Natural killer cell (primary cell): Measurements from ENCODE around the gene CCDC63. TPM values are rescaled to one million over a fixed set of nuclear protein-coding genes. Genes with fewer than 3 reads are reported as not detected.

ENCODE experiments used
- ATAC-seq, 3 donors: fragments of 150-1000 bp in 2 of 3; fragments of 200-7000 bp in 1 of 3; cut with Tn5 transposase; 1 replicate in 1 of 3; 2 replicates in 2 of 3; pipeline ENCODE4 v1.10.0; 2021; ENCODE audit warnings: mild to moderate bottlenecking in 2 of 3, moderate library complexity in 2 of 3
- DNase-seq, 2 donors: peaks; one replicate each; pipeline versions ENCODE4 v3.0.0 to v3.0.0-alpha.2; 2013 to 2021; ENCODE audit warnings: mixed read lengths in 1 of 2
- H3K27ac ChIP-seq: one replicate; pipeline ENCODE4 v1.5.1; 2013; ENCODE audit warnings: mild to moderate bottlenecking, low read length
- H3K27me3 ChIP-seq: one replicate; pipeline ENCODE4 v1.6.1; 2013; ENCODE audit warnings: low read length; ENCODE audit not compliant: control insufficient read depth, insufficient read depth
- H3K36me3 ChIP-seq: one replicate; pipeline ENCODE4 v1.6.1; 2013; ENCODE audit warnings: low read length; ENCODE audit not compliant: control insufficient read depth, insufficient read depth
- H3K4me1 ChIP-seq: one replicate; pipeline ENCODE4 v1.6.1; 2013; ENCODE audit warnings: low read length; ENCODE audit not compliant: control insufficient read depth, insufficient read depth
- H3K4me3 ChIP-seq: one replicate; pipeline ENCODE4 v1.5.1; 2013; ENCODE audit warnings: low read length
- H3K9me3 ChIP-seq: one replicate; pipeline ENCODE4 v1.6.1; 2013; ENCODE audit warnings: low read length; ENCODE audit not compliant: control insufficient read depth, insufficient read depth
- H3K27ac Mint-ChIP-seq, 2 donors: one replicate each; pipeline ENCODE4 v1.8.0; 2022; ENCODE audit warnings: mild to moderate bottlenecking in 2 of 2, mixed read lengths in 2 of 2, moderate library complexity in 1 of 2
- H3K27me3 Mint-ChIP-seq, 2 donors: one replicate each; pipeline ENCODE4 v1.8.0; 2022; ENCODE audit warnings: low read depth in 2 of 2, mixed read lengths in 2 of 2
- H3K36me3 Mint-ChIP-seq: one replicate; pipeline ENCODE4 v1.8.0; 2022; ENCODE audit warnings: mixed read lengths
- H3K4me1 Mint-ChIP-seq, 2 donors: one replicate each; pipeline ENCODE4 v1.8.0; 2022; ENCODE audit warnings: mixed read lengths in 2 of 2
- H3K4me3 Mint-ChIP-seq: one replicate; pipeline ENCODE4 v1.8.0; 2022; ENCODE audit warnings: mild to moderate bottlenecking, moderate library complexity, mixed read lengths
- H3K9me3 Mint-ChIP-seq, 2 donors: one replicate each; pipeline ENCODE4 v1.8.0; 2022; ENCODE audit warnings: mixed read lengths in 2 of 2
- WGBS: methylation state at CpG from one replicate; pipeline ENCODE4 v1.1.7; 2013; ENCODE audit warnings: missing lambda C conversion rate; ENCODE audit not compliant: insufficient coverage; 5-methylcytosine and 5-hydroxymethylcytosine counted together
- intact Hi-C: fragments of 100-400 bp; cut with micrococcal nuclease; formaldehyde crosslinking; loops from one replicate; pipeline ENCODE4 v1.14.2; 2022
- total RNA-seq, 4 donors: library from RNA; stranded (reverse); fragments of 120-200 nt in 1 of 4; gene quantifications; one replicate each; pipeline versions ENCODE4 v1.2.3 to v1.2.4, GENCODE V29; 2013 to 2022
- TF ChIP-seq, protein P1 (sequence below): fragments of 200-600 bp; IDR thresholded peaks from one replicate; pipeline ENCODE4 v1.8.0; 2022; ENCODE audit warnings: antibody characterized with exemption

CCDC63 gene
- total RNA-seq, 3 donors from 2014 or later (not counting 1 experiment from before 2014, with no cell fraction given) = not detected

DNA sequence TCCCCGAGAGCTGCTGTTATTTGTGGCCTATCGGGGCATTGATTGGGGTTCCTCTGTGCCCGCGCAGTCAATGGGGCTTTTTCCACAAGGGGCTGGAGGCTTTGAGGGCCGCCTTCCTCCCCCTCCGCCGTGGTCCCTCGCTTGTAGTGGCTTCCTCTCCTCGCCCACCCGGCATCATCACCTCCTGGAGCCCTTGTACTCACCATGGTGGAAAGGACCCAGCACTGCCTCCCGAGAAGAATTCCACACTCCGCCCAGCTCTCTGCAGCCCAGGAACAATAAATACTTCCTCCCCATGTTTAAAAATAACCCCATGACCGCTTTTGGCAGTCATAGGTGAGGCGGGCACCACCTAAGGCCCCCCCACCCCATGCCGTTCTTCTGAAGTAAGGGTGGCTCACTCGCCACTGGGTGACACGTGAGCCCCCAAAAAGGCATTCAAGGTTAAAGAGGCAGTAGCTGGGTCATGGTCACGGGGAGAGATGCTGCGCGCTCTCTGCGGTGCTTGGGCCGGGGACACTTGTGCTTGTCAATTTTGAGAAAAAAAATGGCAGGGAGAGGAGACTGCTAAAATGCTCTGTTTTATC lies 73.6 kb downstream of the CCDC63 start, which contains the start of gene MYL2:
MYL2 (minus strand) TSS at position 256 of the 587 bp plus-strand sequence; CDS start at position 206, 50 bp downstream.
- ATAC-seq (no peak), DNase-seq (no peak)
- no peaks in the 10 kb centered on the region for H3K36me3 Mint-ChIP-seq
- Histone ChIP-seq H3K27me3 (no peaks in the 10 kb centered on the region), H3K27ac (no peak within 1 kb of the TSS), H3K9me3 (no peaks in the 10 kb centered on the region), H3K4me3 (no peak within 1 kb of the TSS), H3K36me3 (no peaks in the 10 kb centered on the region), H3K4me1 (no peaks in the 10 kb centered on the region)
- TF ChIP-seq, protein P1, sequence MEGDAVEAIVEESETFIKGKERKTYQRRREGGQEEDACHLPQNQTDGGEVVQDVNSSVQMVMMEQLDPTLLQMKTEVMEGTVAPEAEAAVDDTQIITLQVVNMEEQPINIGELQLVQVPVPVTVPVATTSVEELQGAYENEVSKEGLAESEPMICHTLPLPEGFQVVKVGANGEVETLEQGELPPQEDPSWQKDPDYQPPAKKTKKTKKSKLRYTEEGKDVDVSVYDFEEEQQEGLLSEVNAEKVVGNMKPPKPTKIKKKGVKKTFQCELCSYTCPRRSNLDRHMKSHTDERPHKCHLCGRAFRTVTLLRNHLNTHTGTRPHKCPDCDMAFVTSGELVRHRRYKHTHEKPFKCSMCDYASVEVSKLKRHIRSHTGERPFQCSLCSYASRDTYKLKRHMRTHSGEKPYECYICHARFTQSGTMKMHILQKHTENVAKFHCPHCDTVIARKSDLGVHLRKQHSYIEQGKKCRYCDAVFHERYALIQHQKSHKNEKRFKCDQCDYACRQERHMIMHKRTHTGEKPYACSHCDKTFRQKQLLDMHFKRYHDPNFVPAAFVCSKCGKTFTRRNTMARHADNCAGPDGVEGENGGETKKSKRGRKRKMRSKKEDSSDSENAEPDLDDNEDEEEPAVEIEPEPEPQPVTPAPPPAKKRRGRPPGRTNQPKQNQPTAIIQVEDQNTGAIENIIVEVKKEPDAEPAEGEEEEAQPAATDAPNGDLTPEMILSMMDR = no peak
- H3K9me3 Mint-ChIP-seq = no peaks in the 10 kb centered on the region
- peaks cover 0 to 16% of the 10 kb centered on the region in 2 donors for H3K27me3 Mint-ChIP-seq
- H3K27ac Mint-ChIP-seq = no peak within 1 kb of the TSS
- H3K4me1 Mint-ChIP-seq = no peaks in the 10 kb centered on the region
- intact Hi-C loops = no loop called here
- WGBS = 79% methylated on average over 22 of the region's 22 CpGs
- no peak within 1 kb of the TSS for H3K4me3 Mint-ChIP-seq

DNA sequence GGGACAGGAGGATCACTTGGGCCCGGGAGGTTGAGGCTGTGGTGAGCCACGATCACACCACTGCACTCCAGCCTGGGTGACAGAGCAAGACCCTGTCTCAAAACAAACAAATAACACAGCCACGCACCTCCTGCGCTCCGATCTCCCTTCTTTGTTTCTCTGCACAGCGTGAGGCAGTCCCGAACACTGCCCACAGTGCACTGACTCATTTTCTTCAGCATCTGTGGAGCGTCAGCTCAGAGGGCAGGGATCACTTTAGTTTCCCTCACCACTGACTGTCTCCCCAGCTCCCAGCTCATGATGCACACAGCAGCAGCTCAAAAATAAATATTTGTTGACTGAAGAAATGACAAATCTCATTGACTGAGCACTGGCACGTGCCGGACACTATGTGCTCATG lies 74.5 kb downstream of the CCDC63 start:
- TF ChIP-seq, protein P1 = no peak
- ATAC-seq = peak in 1 of 3 donors; percentile 2
- H3K27me3 Mint-ChIP-seq = peaks cover 0 to 18% of the 10 kb centered on the region in 2 donors

DNA sequence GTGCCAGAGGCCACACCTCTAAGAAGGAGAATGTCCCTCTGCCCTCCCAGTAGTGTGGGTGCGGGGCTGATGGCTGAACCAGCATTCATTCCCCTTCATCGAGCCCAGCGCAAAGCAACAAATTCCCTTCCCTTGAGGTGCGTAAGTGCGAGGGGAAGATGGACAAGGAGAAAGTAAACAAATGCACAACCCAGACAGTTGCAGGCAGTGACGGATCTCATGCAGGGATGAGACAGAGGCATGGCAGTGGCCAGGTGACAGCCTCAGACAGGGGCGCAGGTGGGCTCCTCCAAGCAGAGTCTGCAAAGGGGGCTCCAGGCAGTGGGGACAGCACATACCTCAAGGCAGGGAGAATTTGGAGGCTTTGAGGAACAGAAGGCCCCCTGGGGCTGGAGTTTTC lies 75.9 kb downstream of the CCDC63 start:
- Histone ChIP-seq H3K27ac (no peak overlapping the region), H3K4me1 (no peaks in the 10 kb centered on the region), H3K36me3 (no peaks in the 10 kb centered on the region), H3K9me3 (no peaks in the 10 kb centered on the region), H3K27me3 (no peaks in the 10 kb centered on the region), H3K4me3 (no peak overlapping the region)
- Mint-ChIP-seq H3K4me3 (no peak overlapping the region), H3K9me3 (no peaks in the 10 kb centered on the region), H3K27ac (no peak overlapping the region), H3K36me3 (no peaks in the 10 kb centered on the region), H3K27me3 (peaks cover 0 to 18% of the 10 kb centered on the region in 2 donors), H3K4me1 (no peaks in the 10 kb centered on the region)
- intact Hi-C loops = no loop called here
- DNase-seq = no peak
- TF ChIP-seq, protein P1 = no peak
- no peak for ATAC-seq
- WGBS = 93% methylated on average over 7 of the region's 7 CpGs

More for the DNA sequence above, 74.5 kb downstream of the CCDC63 start:
- intact Hi-C loops = no loop called here
- no peaks in the 10 kb centered on the region for H3K4me1 ChIP-seq
- H3K36me3 ChIP-seq = no peaks in the 10 kb centered on the region
- Mint-ChIP-seq H3K36me3 (no peaks in the 10 kb centered on the region), H3K9me3 (no peaks in the 10 kb centered on the region), H3K4me3 (no peak overlapping the region), H3K27ac (no peak overlapping the region), H3K4me1 (no peaks in the 10 kb centered on the region)
- no peak for DNase-seq
- H3K27ac ChIP-seq = no peak overlapping the region
- WGBS = 90% methylated on average over 10 of the region's 10 CpGs
- H3K4me3 ChIP-seq = no peak overlapping the region
- H3K27me3 ChIP-seq = no peaks in the 10 kb centered on the region
- no peaks in the 10 kb centered on the region for H3K9me3 ChIP-seq

DNA sequence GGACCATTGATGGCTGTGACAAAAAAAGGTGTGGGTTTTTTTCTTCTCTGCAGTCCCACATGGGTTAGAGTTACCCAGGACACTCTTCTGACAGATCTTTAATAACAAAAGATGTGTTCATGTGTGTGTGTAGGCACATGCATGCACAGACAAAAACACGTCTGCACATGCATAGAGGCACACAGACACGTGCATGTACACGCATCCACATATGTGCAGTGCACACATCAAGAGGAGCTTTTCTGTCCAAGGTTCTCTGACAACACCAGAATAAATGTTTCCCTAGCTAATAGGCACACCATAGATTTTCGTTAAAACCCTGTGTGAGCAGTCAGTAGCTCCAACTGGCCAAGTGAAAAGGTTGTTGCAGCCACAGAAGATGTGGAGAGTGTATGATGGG lies 76.4 kb downstream of the CCDC63 start:
- no peaks in the 10 kb centered on the region for H3K9me3 Mint-ChIP-seq
- H3K27ac Mint-ChIP-seq = no peak overlapping the region
- ATAC-seq (no peak), DNase-seq (no peak)
- intact Hi-C loops = no loop called here
- H3K9me3 ChIP-seq = no peaks in the 10 kb centered on the region
- no peak overlapping the region for H3K27ac ChIP-seq
- H3K36me3 ChIP-seq = no peaks in the 10 kb centered on the region
- H3K4me1 Mint-ChIP-seq = no peaks in the 10 kb centered on the region
- no peaks in the 10 kb centered on the region for H3K4me1 ChIP-seq
- TF ChIP-seq, protein P1 = no peak
- no peak overlapping the region for H3K4me3 ChIP-seq
- no peaks in the 10 kb centered on the region for H3K36me3 Mint-ChIP-seq
- 86% methylated on average over 4 of the region's 4 CpGs for WGBS
- no peaks in the 10 kb centered on the region for H3K27me3 ChIP-seq
- H3K27me3 Mint-ChIP-seq = peaks cover 0 to 15% of the 10 kb centered on the region in 2 donors
- no peak overlapping the region for H3K4me3 Mint-ChIP-seq
